ENCODE data around the gene TLNRD1.

DNA sequence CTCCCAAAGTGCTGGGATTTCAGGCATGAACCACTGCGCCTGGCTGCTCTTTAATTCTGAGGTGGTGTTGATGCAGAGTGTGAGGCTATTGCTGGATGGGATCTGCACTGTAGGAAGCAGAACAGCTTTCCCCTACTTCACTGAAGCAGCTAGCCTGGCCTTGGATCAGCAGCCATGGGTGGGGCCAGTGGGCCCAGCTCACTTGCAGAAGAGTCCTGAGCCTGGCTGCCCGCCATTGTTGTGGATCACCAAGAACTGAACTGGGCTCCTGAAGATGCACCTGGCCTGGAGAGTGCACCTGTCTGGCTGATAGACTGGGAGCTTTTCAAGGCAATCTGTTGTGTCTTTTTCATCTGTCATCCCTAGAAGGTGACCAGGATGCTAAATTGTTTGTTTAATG lies 11.9 kb downstream of the TLNRD1 start:
- TF ChIP-seq EZH2 (optimal IDR thresholded peaks at IDR 0.05; ENCODE audit: low read depth, low read length), result no peak
- TF ChIP-seq, protein P1, sequence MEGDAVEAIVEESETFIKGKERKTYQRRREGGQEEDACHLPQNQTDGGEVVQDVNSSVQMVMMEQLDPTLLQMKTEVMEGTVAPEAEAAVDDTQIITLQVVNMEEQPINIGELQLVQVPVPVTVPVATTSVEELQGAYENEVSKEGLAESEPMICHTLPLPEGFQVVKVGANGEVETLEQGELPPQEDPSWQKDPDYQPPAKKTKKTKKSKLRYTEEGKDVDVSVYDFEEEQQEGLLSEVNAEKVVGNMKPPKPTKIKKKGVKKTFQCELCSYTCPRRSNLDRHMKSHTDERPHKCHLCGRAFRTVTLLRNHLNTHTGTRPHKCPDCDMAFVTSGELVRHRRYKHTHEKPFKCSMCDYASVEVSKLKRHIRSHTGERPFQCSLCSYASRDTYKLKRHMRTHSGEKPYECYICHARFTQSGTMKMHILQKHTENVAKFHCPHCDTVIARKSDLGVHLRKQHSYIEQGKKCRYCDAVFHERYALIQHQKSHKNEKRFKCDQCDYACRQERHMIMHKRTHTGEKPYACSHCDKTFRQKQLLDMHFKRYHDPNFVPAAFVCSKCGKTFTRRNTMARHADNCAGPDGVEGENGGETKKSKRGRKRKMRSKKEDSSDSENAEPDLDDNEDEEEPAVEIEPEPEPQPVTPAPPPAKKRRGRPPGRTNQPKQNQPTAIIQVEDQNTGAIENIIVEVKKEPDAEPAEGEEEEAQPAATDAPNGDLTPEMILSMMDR (IDR thresholded peaks at IDR 0.05; ENCODE audit: low read length), result no peak
